Brain pericyte (primary cell): ENCODE data around the gene CIAO2A.
"Not testable (repeated sequence)": the region's sequence is repeated elsewhere in the genome, so short reads cannot be mapped to it uniquely, and the experiment has no call there.

Experiments used
- DNase-seq: peaks from one replicate; pipeline ENCODE4 v3.0.0-alpha.2; 2012; ENCODE audit warnings: low read depth, low spot score

The CIAO2A gene

GRCh38 chr15:64093627-64094417 is at the start of gene CIAO2A:
TSS of gene CIAO2A (minus strand) at chr15:64093838. CDS start at chr15:64093768, 70 bp downstream.
- peak; percentile 92 for DNase-seq

- no peak for DNase-seq
Observed at GRCh38 chr15:64143276-64143675, 49.6 kb upstream of the CIAO2A start.

- DNase-seq: no peak
Observed at GRCh38 chr15:64141798-64142512, 48.3 kb upstream of the CIAO2A start.

- DNase-seq: no peak
Observed at GRCh38 chr15:64138331-64138941, 44.8 kb upstream of the CIAO2A start.

- no peak for DNase-seq
Observed at GRCh38 chr15:64137226-64137833, 43.7 kb upstream of the CIAO2A start.

GRCh38 chr15:64136347-64136746 is 42.7 kb upstream of the CIAO2A start:
- no peak for DNase-seq

GRCh38 chr15:64134345-64134829 is 40.7 kb upstream of the CIAO2A start:
- no peak for DNase-seq

- DNase-seq: no peak
Observed at GRCh38 chr15:64133623-64134344, 40.1 kb upstream of the CIAO2A start.

- no peak for DNase-seq
Observed at GRCh38 chr15:64132217-64132616, 38.6 kb upstream of the CIAO2A start.

GRCh38 chr15:64131547-64131946 is 37.9 kb upstream of the CIAO2A start:
- DNase-seq: no peak

GRCh38 chr15:64130159-64130558 is 36.5 kb upstream of the CIAO2A start:
- no peak for DNase-seq

- DNase-seq: no peak
Observed at GRCh38 chr15:64127521-64128270, 34.1 kb upstream of the CIAO2A start.

- no peak for DNase-seq
Observed at GRCh38 chr15:64125978-64126377, 32.3 kb upstream of the CIAO2A start.

- no peak for DNase-seq
Observed at GRCh38 chr15:64122936-64123351, 29.3 kb upstream of the CIAO2A start.

- DNase-seq: no peak
Observed at GRCh38 chr15:64122444-64122843, 28.8 kb upstream of the CIAO2A start.

- no peak for DNase-seq
Observed at GRCh38 chr15:64121614-64122013, 28.0 kb upstream of the CIAO2A start.

- not testable (repeated sequence) for DNase-seq
Observed at GRCh38 chr15:64120322-64120721, 26.7 kb upstream of the CIAO2A start.

GRCh38 chr15:64117759-64118487 is 24.3 kb upstream of the CIAO2A start:
- DNase-seq: no peak

- no peak for DNase-seq
Observed at GRCh38 chr15:64112904-64113303, 19.3 kb upstream of the CIAO2A start.
